A673 (cell line): Measurements from ENCODE around the gene LEFTY1. TPM values are rescaled to one million over a fixed set of nuclear protein-coding genes. Genes with fewer than 3 reads are reported as not detected.

Source experiments
- BruUV-seq: library from RNA; stranded (reverse); fragments of 400-500 nt; replicated peaks from 2 replicates; lab custom pipeline; 2021; lab: Mats Ljungman, UMichigan
- CTCF ChIA-PET: fragments of 300-600 bp; sonication (Branson Sonifier 250); formaldehyde crosslinking; loops from one replicate; lab custom pipeline; 2022; ENCODE audit warnings: antibody characterized with exemption; lab: Charles Lee
- POLR2A ChIA-PET: fragments of 300-600 bp; sonication (Branson Sonifier 250); formaldehyde crosslinking; loops from one replicate; lab custom pipeline; 2022; ENCODE audit warnings: antibody characterized with exemption; ENCODE audit not compliant: low non-redundant PET; lab: Charles Lee
- DNase-seq: peaks from one replicate; pipeline ENCODE4 v3.0.0-alpha.2; 2015; ENCODE audit warnings: low spot score
- H3K27ac ChIP-seq: fragments of 200-600 bp; sonication (generic); 2 replicates; pipeline ENCODE4 v1.5.1; 2016; ENCODE audit warnings: mixed run types, low read depth, mild to moderate bottlenecking, mixed read lengths, antibody characterized with exemption, low read length; ENCODE audit not compliant: poor library complexity, severe bottlenecking
- H3K27me3 ChIP-seq: fragments of 200-600 bp; sonication (generic); replicated peaks from 2 replicates; pipeline ENCODE4 v1.6.1; 2017; ENCODE audit warnings: mixed run types, low read depth, mild to moderate bottlenecking, mixed read lengths, antibody characterized with exemption, low read length; ENCODE audit not compliant: insufficient read depth, poor library complexity
- H3K36me3 ChIP-seq: fragments of 200-600 bp; sonication (generic); 2 replicates; pipeline ENCODE4 v1.6.1; 2016; ENCODE audit warnings: mixed run types, mild to moderate bottlenecking, mixed read lengths, antibody characterized with exemption, low read length; ENCODE audit not compliant: insufficient read depth, poor library complexity, severe bottlenecking
- H3K4me1 ChIP-seq: fragments of 200-600 bp; sonication (generic); 2 replicates; pipeline ENCODE4 v1.6.1; 2017; ENCODE audit warnings: mixed run types, mild to moderate bottlenecking, mixed read lengths, antibody characterized with exemption, low read length; ENCODE audit not compliant: insufficient read depth, poor library complexity, severe bottlenecking
- H3K4me3 ChIP-seq: fragments of 200-600 bp; sonication (generic); 2 replicates; pipeline ENCODE4 v1.5.1; 2016; ENCODE audit warnings: low read depth, mixed run types, mild to moderate bottlenecking, mixed read lengths, low read length; ENCODE audit not compliant: poor library complexity, severe bottlenecking
- H3K9me3 ChIP-seq: fragments of 200-600 bp; sonication (generic); 2 replicates; pipeline ENCODE4 v1.6.1; 2016; ENCODE audit warnings: mixed run types, low read depth, mild to moderate bottlenecking, mixed read lengths, antibody characterized with exemption, low read length; ENCODE audit not compliant: poor library complexity, severe bottlenecking
- EZH2 ChIP-seq: fragments of 200-600 bp; sonication (generic); IDR thresholded peaks from 2 replicates; pipeline ENCODE4 v1.6.1; 2017; ENCODE audit warnings: borderline replicate concordance, low read depth, mild to moderate bottlenecking, mixed read lengths, antibody characterized with exemption, low read length; ENCODE audit not compliant: poor library complexity, severe bottlenecking
- intact Hi-C: fragments of 100-400 bp; cut with micrococcal nuclease; formaldehyde crosslinking; loops from one replicate; pipeline ENCODE4 v1.10.0; 2022; ENCODE audit not compliant: unreplicated experiment
- total RNA-seq: library from RNA; stranded (reverse); gene quantifications from 2 replicates; pipeline ENCODE4 v1.2.3, GENCODE V29; 2021
- TF ChIP-seq, protein P1 (sequence below): fragments of 300-800, 200-600 bp; sonication (generic); conservative IDR thresholded peaks from 2 replicates; pipeline ENCODE4 v1.5.1; 2017; ENCODE audit warnings: low read depth, mild to moderate bottlenecking, antibody characterized with exemption, low read length, moderate library complexity, mixed read lengths

LEFTY1 gene
- total RNA-seq, 1 experiment from 2014 or later = not detected

GRCh38 chr1:225914947-225915346, 26.0 kb upstream of the LEFTY1 start:
- POLR2A ChIA-PET = no interaction called here
- intact Hi-C loops = no loop called here
- no peak overlapping the region for H3K27ac ChIP-seq

GRCh38 chr1:225914391-225914790, 25.4 kb upstream of the LEFTY1 start:
- Histone ChIP-seq H3K9me3 (no peaks in the 10 kb centered on the region), H3K4me3 (no peak overlapping the region), H3K27ac (no peak overlapping the region), H3K36me3 (peaks cover 23% of the 10 kb centered on the region), H3K27me3 (no peaks in the 10 kb centered on the region), H3K4me1 (peaks cover 8% of the 10 kb centered on the region)
- POLR2A ChIA-PET = no interaction called here
- no TSS peak for BruUV-seq
- CTCF ChIA-PET = no interaction called here
- TF ChIP-seq, protein P1, sequence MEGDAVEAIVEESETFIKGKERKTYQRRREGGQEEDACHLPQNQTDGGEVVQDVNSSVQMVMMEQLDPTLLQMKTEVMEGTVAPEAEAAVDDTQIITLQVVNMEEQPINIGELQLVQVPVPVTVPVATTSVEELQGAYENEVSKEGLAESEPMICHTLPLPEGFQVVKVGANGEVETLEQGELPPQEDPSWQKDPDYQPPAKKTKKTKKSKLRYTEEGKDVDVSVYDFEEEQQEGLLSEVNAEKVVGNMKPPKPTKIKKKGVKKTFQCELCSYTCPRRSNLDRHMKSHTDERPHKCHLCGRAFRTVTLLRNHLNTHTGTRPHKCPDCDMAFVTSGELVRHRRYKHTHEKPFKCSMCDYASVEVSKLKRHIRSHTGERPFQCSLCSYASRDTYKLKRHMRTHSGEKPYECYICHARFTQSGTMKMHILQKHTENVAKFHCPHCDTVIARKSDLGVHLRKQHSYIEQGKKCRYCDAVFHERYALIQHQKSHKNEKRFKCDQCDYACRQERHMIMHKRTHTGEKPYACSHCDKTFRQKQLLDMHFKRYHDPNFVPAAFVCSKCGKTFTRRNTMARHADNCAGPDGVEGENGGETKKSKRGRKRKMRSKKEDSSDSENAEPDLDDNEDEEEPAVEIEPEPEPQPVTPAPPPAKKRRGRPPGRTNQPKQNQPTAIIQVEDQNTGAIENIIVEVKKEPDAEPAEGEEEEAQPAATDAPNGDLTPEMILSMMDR = no peak
- no peak for TF ChIP-seq EZH2
- DNase-seq = no peak
- intact Hi-C loops = no loop called here

More at GRCh38 chr1:225914947-225915346, 26.0 kb upstream of the LEFTY1 start:
- no peak for DNase-seq
- BruUV-seq = no TSS peak
- CTCF ChIA-PET = no interaction called here
- no peak overlapping the region for H3K4me3 ChIP-seq
- no peaks in the 10 kb centered on the region for H3K9me3 ChIP-seq
- TF ChIP-seq, protein P1 = no peak
- TF ChIP-seq EZH2 = no peak
- H3K4me1 ChIP-seq = peaks cover 14% of the 10 kb centered on the region
- peaks cover 23% of the 10 kb centered on the region for H3K36me3 ChIP-seq
- no peaks in the 10 kb centered on the region for H3K27me3 ChIP-seq

GRCh38 chr1:225911191-225912130, 22.5 kb upstream of the LEFTY1 start:
- DNase-seq = peak; percentile 67

More at GRCh38 chr1:225911191-225912130, 22.5 kb upstream of the LEFTY1 start:
- TF ChIP-seq EZH2 = no peak
- TF ChIP-seq, protein P1 = peak; percentile 73
- Histone ChIP-seq H3K36me3 (no peaks in the 10 kb centered on the region), H3K9me3 (no peaks in the 10 kb centered on the region), H3K27ac (no peak overlapping the region), H3K4me3 (no peak overlapping the region), H3K4me1 (no peaks in the 10 kb centered on the region), H3K27me3 (no peaks in the 10 kb centered on the region)
- ChIA-PET POLR2A (no interaction called here), CTCF (interaction anchor here (0.6 to 1.5 kb wide), 5 partner anchors 9 to 437 kb away, joined by 3 to 5 read pairs (median 4); partner anchors contain the start of gene TMEM63A)
- BruUV-seq = no TSS peak
- intact Hi-C loops = loop anchor here (1.0 kb wide), 1 partner anchor 436 kb away; no protein-coding TSS in a partner anchor
